22Rv1 (cell line): Measurements from ENCODE around the gene CHADL.

Experiments
- H3K27ac ChIP-seq: fragments of 450-650 bp; 2 replicates; pipeline ENCODE4 v1.5.1; 2017
- CTCF ChIP-seq: fragments of 450-650 bp; IDR thresholded peaks from 2 replicates; pipeline ENCODE4 v1.5.1; 2017; ENCODE audit warnings: mild to moderate bottlenecking
- ZFX ChIP-seq: fragments of 450-650 bp; IDR thresholded peaks from 2 replicates; pipeline ENCODE4 v1.6.1; 2017; ENCODE audit warnings: antibody characterized with exemption, borderline replicate concordance

CHADL gene, protein sequence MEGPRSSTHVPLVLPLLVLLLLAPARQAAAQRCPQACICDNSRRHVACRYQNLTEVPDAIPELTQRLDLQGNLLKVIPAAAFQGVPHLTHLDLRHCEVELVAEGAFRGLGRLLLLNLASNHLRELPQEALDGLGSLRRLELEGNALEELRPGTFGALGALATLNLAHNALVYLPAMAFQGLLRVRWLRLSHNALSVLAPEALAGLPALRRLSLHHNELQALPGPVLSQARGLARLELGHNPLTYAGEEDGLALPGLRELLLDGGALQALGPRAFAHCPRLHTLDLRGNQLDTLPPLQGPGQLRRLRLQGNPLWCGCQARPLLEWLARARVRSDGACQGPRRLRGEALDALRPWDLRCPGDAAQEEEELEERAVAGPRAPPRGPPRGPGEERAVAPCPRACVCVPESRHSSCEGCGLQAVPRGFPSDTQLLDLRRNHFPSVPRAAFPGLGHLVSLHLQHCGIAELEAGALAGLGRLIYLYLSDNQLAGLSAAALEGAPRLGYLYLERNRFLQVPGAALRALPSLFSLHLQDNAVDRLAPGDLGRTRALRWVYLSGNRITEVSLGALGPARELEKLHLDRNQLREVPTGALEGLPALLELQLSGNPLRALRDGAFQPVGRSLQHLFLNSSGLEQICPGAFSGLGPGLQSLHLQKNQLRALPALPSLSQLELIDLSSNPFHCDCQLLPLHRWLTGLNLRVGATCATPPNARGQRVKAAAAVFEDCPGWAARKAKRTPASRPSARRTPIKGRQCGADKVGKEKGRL

GRCh38 chr22:41240377-41241132 lies at the start of gene CHADL:
Gene CHADL, minus strand, starts transcription at chr22:41240931. Its CDS starts 50 bp downstream, at chr22:41240881.
- H3K27ac ChIP-seq, result peak within 1 kb of the TSS; percentile 13; the same call in 1 of the 2 replicates
- no peak for TF ChIP-seq CTCF
- TF ChIP-seq ZFX, result no peak

GRCh38 chr22:41289671-41290070 lies 48.9 kb upstream of the CHADL start:
- TF ChIP-seq CTCF (no peak), ZFX (no peak)
- no peak overlapping the region for H3K27ac ChIP-seq

DNA sequence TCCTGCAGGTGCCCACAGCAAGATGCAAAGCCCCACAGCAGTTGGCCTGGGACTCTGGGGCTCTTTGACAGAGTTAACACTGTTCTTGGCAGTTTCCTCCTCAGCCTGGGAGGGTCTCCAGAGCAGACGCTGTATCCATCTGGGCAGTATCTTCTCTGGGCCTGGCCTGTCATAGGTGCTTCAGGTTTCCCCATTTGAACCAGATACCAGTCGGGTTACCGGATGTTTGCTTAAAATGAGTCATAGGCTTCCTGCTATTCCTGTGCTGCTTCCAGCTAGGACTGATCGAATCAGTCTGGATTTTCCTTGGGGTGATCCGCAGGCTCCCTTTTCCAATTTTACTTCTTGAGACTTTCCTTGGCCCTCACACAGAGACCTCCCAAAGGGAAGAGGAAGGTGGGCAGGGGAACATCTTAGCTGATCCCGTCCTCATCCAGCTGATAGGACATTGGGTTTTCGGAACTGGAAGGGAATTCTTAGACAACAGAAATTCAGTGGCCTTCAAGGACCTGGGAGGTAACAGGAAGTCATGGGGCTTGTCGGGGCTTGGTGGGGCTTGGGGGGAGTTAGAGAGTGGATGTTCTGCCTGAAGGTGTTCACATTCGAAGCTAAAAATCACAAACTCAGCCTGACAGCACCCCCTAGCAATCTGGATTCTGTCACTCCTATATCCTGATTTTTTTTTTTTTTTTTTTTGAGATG lies 47.7 kb upstream of the CHADL start:
- TF ChIP-seq ZFX, result no peak
- TF ChIP-seq CTCF, result no peak
- H3K27ac ChIP-seq, result peak overlapping the region; percentile 84

DNA sequence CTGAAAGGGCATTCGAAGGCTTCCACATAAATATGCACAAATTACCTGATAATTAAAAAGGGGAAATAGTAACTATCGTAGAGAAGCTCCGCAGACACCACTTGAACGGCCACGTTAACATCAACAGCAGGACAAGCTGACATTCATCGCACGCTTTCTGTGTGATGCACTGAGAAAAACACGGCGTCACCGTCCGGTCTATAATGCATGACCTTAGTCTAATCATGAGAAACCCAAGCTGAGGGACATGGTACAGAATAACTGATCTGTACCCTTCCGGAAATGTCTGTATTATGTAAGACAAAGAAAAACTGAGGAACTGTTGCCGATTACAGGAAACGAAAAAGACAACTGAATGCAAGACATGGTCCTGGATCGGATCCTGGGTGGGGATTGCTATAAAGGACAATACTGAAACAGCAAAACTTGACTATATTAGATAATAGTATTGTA lies 45.9 kb upstream of the CHADL start:
- TF ChIP-seq ZFX (no peak), CTCF (no peak)
- peak overlapping the region; percentile 84 for H3K27ac ChIP-seq

- no peak for TF ChIP-seq CTCF
- TF ChIP-seq ZFX, result no peak
- H3K27ac ChIP-seq, result peak within 1 kb of the TSS; percentile 84
These were observed 45.3 kb upstream of the CHADL start, which contains the start of gene RANGAP1 for GRCh38 chr22:41285820-41286638. Gene RANGAP1, minus strand, starts transcription at chr22:41286187. Its CDS starts 5,143 bp downstream, at chr22:41281044.

- peak overlapping the region; percentile 84 for H3K27ac ChIP-seq
- TF ChIP-seq CTCF, result no peak
- no peak for TF ChIP-seq ZFX
These were observed 44.7 kb upstream of the CHADL start for GRCh38 chr22:41285441-41285819.
